ENCODE measurements around the gene CYP3A4.

DNA sequence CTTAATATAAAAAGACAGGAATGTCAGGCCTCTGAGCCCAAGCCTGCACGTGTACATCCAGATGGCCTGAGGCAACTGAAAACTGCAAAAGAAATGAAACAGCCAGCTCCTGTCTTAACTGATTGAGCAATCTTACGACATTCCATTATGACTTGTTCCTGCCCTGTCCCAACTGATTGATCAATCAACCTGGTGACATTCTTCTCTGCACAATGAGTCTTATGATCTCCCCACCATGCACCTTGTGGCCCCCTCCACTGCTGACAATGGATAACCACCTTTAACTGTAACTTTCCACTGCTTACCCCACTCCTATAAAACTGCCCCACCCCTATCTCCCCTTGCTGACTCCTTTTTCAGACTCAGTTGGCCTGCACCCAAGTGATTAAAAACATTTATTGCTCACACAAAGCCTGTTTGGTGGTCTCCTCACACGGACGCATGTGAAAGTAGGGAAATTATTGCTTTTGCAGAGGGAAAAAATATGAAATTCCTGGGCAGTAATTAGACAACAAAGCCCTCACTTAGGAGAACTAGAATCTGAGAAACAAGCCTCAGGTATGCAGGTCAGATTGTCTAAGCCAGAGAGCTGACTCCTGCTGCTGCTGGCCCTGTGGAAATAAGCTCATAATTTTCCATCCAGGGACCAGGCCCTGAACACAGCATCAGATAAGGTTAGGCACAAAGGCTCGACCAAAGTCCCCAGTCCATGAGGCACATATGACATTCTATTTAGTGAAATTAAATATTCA, 54.3 kb downstream of the CYP3A4 start:
- no peak for TF ChIP-seq TAF1 (IDR thresholded peaks at IDR 0.05; ENCODE audit: borderline replicate concordance, low read depth, low read length)
- no peak for TF ChIP-seq GABPA (IDR thresholded peaks at IDR 0.05; ENCODE audit: low read depth)
- TF ChIP-seq RCOR1 (IDR thresholded peaks at IDR 0.05; ENCODE audit: low read length) = no peak
- TF ChIP-seq CHD2 (IDR thresholded peaks at IDR 0.05; ENCODE audit: low read length, partially characterized antibody) = no peak
- no peak for TF ChIP-seq EP300 (IDR thresholded peaks at IDR 0.05; ENCODE audit: borderline replicate concordance in 1 of 2, low read depth in 1 of 2, low read length in 1 of 2)
- TF ChIP-seq POLR2AphosphoS5 (IDR thresholded peaks at IDR 0.05; ENCODE audit: low read depth, low read length) = no peak
- TF ChIP-seq CTCF (IDR thresholded peaks at IDR 0.05) = no peak
